Measurements from ENCODE around the gene MPPED2.

- no peak for TF ChIP-seq SUZ12 (IDR thresholded peaks at IDR 0.05; ENCODE audit: extremely low read depth, insufficient read depth, insufficient read length)
- TF ChIP-seq ZNF274 (IDR thresholded peaks at IDR 0.05; ENCODE audit: low read depth, low read length): no peak
- TF ChIP-seq YY1 (IDR thresholded peaks at IDR 0.05; ENCODE audit: insufficient read depth, insufficient read length): no peak
Observed at GRCh38 chr11:30405385-30405784, 180.8 kb downstream of the MPPED2 start.
